HL-60/S4 (cell line): ENCODE data around the gene SND1.

Source experiments
- in situ Hi-C: fragments of 300-500 bp; cut with MboI; formaldehyde crosslinking; loops from 2 replicates; pipeline ENCODE4 v1.14.3; 2022; ENCODE audit warnings: low sequenced_read_pairs

The SND1 gene

DNA sequence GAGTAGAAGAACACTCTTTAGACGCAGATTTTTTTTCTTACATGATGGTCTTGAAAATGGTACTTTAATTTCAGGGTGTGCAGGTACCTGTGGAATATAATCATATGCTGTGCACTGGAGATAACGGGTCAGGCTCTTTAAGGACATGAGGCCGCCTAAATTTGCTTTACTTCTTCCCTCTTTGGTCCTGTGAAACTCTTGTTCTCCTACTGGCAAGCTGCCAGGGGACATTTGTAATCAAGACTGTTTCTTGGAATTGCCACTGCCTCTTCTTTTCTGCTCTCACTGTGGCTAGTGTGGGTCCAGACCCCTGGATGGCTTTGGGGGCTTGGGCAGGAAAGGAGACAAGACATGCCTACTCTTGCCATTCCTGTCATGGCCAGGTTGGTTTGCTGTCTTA is 146.0 kb downstream of the SND1 start:
- in situ Hi-C loops, result no loop called here

DNA sequence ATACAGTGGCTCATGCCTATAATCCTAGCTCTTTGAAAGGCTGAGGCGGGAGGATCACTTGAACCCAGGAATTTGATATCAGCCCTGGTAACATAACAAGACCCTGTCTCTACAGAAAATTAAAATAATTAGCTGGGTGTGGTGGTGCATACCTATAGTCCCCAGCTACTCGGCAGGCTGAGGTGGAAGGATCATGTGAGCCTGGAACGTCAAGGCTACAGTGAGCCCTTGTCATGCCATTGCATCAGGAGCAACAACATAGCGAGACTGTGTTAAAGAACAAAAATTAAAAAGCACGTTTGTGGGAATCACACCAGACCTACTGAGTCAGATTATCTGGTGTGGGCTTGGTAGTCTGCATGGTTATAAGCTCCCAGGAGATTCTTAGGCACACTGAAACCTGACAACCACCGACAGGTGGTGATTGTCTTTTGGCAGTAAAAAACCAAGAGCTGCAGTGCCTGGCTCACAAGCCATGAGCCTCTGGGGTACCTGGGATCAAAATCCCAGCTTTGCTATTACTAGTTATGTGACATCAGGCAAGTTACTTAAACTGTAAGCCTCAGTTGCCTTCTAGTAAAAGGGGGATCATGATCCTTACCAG is 146.9 kb downstream of the SND1 start:
- in situ Hi-C loops, result no loop called here

DNA sequence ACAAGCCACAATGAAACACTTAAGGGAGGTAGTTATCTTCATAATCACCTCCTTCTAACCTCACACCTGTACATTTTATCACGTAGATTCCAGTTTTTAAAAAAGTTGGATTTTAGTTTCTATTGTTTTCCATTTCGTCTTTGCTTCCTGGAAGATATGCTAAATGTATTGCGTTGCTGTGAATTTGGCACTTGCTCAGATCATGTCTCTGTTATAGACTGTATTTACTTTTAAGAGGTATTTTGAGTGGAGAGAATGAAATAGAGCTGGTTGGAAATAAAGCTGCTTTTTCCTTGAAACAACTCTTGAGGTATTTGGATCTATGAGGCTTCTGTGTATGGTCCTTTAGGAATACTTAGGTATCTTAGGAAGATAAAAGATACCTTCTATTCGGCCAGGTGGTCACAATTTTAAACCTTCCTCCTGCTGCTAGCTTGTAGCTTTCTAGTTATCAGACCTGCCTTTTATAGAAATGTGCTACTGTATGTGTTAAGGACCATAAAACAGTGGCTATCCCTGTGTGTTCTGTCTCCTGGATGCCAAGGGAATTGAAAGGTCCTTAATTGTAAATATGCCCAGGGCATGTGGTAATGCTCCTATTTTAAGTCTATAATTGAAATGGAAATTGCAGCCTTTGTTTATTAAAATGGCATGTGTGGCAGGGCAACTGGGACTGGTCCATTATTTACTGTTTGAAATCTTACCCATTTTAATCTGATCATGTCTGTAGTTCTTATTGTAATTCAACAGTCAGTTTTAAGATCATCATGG is 147.7 kb downstream of the SND1 start:
- in situ Hi-C loops, result no loop called here

DNA sequence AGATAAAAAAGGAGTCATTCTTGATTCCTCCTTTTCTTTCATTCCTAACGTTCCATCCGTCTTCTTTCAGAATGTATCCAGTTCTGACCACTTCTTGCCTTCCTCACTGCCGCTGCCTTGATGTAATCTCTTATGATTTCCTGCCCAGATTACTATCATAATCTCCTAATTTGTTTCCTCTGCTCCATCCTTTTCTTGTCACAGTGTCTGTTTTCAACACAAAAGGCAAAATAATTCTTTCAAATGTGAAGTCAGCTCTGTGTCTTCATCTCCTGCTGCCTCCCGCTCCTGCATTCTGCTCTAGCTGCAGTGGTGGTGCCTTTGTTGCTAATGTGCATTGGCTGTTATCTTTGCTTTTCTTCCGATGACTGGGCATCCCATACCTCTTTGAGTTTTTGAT is 150.9 kb downstream of the SND1 start:
- in situ Hi-C loops, result no loop called here

DNA sequence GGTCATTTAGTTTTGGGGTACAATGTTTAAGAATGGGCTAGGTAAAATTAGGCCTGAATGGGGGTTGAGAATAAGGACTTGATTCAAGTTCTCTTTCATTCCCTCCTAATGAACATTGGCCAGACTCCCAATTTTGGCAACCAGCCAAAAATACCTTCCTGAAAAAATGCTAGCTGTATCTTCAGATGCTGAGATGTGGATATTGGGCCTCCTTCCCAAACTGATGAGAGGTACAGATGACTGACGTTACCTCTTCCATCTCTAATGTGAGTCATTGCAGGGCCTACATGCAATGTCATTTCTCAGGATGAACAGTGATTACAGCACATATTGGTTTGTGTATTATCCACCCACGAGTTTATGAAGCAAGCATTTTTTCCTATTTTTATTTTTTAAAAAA is 151.6 kb downstream of the SND1 start:
- in situ Hi-C loops, result no loop called here

DNA sequence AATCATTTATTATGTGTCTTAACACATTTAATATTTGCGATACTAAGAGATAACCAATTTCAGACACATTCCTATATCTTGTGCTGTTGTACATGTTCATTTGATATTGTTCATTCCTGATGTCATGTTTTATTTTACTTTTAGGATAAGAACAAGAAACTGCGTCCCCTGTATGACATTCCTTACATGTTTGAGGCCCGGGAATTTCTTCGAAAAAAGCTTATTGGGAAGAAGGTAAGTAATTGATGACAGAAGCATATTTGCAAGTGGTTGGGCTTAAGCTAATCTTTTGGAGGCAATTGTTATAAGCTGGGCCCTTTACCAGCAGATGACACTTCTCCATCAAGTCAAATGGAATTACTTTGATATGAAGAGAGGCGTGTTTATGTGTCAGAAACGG is 155.3 kb downstream of the SND1 start:
- in situ Hi-C loops, result no loop called here

DNA sequence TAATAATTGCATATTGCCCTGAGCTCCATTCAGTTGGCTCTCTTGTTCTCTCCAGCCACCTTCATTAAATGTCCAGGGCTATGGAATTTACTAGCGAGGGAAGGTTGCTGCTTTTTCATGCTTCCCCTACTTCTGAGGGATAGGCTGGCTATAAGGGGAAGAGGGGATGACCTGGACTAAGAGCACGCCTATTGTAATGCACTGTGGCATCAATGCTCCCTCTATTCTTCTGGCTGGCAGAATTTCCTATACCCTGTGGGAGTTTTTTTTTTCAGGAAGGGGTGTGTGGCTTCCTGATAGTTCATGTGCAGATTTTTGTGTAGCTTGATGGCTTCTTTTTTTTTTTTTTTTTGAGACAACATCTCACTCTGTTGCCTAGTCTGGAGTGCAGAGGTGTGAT is 155.8 kb downstream of the SND1 start:
- in situ Hi-C loops, result no loop called here

DNA sequence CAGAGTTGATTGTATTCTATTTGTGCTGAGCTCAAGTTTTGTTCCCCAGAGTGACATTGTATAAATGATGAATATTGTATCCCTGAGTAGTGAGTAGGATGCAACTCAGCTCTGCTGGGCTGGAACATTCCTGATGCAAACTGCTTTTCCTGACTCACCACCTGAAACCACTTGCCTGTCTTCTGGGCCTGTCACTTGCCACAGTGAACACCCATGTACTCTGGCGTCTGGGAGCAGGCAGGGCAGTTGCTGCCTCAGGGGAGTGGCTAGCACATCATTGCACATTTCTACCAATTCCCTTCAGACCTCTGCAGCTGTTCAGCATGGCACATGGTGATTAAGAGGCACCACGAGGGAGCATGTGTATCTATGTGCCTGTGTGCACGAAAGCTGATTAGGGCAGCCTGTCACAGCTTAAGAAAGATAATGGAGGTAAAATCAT is 157.3 kb downstream of the SND1 start:
- in situ Hi-C loops, result no loop called here

DNA sequence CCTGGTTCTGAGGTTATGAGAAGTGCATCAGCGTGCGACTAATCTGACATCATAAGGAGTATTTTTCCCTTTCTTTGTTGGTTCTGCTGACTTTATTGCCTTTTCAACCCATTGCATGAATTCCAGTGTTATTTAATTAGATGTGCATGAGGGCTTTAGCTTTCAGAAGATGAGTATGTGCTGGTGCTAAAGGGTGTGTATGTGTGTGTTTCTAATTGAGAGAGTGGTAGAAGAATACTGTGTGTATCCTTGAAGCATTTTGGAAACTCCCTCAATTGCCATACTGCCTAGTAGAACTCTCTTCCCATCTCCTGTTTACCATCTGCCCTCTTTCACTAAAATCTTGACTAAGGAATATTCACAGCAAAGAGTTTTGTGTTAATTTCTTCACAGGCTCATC is 158.1 kb downstream of the SND1 start:
- in situ Hi-C loops, result no loop called here

DNA sequence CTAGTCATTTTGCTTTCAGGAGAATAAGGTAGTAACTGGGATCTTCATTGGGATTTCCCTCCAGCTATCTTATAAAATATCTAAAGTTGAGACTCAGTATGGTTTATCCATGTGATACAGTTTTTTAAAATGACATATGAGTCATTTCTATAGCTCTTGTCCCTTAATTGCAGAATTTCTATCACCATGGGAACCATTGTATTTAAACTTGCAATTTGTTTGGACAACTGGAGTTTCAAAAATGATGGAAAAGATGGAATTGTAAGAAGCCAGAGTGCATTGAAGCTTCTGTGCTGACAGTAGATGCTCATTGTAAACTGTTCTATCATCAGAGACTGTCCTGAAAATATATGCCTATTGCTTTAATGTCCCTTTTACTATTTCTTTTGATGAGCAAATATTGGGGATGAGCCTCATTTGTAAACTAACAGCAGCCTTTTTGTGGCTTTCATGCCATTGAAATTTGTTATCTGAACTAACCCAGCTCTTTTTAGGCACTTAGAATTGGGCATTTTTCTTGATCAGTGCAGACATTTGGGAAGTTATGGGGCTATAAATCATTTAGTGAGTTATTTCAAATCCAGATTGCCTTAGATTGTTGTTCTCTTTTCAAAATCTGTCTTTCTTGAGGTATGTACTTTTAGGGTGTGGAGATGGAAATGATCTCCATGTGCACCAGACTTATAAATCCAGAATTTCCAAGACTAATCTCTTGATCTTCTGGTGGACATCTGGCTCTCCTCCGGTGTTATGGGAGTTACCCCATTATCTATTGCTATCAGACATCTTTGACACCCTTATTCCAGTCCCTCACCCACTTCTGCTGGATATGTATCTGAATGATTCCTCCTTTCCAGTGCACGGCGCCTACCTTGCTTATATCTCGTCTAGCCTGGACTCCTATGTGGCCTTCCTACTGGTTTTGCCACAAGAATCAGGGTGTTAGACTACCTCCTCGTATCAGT is 159.0 kb downstream of the SND1 start:
- in situ Hi-C loops, result no loop called here

DNA sequence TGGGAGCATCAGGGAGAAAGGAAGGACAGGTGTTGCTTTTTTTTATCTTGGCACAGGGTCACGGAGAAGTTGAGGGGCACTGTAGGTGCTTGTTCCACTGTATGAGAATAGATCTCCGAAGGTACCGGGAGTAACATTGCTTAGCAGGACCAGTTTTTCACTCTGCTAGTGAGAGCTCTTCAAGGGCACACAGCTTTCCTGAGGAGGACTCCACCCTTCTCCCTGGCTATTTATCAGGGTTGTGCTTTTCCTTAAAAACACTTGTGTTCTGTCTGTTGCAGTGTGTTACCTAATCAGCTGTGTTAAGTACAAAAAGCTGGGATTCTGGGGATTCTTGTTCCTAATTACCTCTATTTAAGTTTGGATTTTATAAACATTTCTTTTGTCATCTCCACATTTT is 160.5 kb downstream of the SND1 start:
- in situ Hi-C loops, result no loop called here

DNA sequence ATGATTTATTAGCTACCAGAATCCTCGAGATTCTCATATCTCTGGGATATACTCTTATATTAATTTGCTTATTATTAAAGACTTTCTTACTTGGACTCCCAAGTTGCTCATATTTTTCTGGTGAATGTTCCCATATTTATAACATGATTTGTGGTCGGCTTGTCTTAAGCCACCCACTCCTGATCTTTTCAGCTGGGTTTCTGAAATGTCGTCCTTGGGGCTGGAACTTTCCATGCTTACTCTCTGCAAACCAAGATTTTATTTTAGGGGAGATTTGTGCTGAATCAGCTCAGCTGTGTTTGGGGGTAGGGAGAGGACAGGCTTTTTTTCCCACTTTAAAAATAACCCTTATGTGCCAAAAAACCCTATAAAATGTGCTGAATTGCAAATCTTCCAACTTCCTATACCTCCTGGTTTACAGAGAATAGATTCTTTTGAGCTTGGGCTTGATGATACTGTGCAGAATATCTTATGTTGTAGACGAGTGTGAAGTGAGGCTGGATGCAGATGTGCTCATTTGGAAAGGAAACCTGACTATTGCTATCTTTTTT is 162.1 kb downstream of the SND1 start:
- in situ Hi-C loops, result no loop called here

DNA sequence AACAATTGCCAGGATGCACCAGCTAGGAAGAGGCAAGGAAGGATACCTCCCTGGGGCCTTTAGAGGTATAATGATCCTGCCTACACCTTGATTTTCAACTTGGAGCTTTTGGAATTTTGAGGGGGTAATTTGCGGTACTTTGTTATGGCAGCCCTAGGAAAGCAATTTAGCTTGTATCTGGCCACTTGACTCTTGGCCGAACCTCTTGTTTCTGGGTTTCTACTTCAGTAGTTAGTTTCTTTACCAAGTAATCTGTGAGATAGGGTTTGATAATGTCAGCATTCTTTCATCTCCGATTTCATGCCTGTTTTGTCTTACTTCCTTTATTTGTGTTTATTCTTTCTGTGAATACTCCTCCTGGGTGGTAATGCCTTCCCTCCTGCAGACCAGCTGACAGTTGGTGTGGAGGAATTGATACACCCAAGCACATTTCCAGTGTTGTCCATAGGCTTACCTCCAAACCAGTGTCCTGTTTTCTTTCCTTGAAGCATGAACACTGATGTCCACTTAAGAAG is 163.7 kb downstream of the SND1 start:
- in situ Hi-C loops, result no loop called here

DNA sequence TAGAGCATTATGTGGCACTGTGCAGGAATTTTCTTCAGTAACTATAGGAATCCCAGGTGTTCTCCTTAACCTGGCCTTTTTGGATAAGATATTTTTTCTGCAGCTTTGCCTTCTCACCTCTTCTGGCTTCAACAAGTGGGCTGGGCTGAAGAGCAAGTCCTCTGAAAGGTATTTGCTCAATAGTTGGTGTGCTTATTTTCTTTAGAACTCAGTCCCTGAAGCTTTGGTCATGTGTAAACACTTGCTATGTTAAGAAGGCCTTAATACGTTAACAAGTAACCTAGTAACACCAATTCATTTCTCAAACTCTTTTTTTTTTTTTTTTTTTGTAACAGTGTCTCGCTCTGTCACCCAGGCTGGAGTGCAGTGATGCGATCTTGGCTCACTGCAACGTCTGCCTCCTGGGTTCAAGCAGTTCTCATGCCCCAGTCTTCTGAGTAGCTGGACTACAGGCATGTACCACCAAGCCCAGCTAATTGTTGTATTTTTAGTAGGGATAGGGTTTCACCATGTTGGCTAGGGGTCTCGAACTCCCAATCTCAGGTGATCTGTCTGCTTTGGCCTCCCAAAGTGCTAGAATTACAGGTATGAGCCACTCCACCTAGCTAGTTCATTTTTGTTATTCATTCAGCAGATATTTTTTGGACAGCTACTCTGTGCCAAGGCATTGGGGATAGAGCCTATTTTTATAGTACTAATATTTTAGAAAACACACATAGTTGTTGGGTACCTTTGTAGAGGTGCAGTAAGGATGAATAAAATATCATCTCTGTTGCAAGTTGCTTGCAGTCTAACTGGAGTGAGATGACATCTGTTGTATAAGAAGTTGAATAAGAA is 164.6 kb downstream of the SND1 start:
- in situ Hi-C loops, result no loop called here

DNA sequence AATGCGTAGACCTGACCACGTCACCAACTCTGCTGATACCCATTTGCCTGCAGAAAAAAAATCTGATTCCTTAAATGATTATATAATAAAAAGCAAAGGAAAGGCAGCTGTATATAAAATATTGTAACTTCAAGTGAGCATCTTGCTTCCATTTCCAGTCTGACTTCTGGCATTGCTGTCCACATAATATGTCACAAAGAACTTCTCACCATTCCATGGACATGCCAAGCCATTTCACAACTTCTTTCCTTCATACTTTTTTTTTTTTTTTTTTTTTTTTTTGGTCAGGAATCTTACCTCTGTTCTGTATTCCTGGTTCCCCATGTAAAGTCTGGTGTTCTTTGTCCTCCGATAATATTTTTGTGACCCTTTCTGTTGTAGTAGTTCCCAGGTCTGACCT is 165.5 kb downstream of the SND1 start:
- in situ Hi-C loops, result no loop called here

DNA sequence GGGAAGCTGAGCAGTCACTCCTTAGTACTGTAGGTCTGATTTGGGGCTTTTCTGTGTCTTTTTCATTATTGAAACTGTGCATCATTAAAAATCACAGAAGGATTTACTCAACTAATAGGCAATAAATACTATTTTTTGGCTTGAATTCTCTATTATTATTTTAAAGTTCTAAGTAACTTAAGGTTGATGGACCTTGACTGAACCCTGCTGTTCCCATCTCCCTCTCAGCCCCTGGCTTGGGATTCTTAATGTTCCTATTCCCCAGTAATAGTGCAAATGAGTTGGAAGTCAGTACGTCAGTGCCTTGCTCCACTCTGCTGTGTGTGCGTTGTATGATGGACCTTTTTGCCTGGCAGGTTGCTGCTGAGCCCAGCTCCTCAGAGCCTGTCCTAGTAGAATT is 166.3 kb downstream of the SND1 start:
- in situ Hi-C loops, result no loop called here

DNA sequence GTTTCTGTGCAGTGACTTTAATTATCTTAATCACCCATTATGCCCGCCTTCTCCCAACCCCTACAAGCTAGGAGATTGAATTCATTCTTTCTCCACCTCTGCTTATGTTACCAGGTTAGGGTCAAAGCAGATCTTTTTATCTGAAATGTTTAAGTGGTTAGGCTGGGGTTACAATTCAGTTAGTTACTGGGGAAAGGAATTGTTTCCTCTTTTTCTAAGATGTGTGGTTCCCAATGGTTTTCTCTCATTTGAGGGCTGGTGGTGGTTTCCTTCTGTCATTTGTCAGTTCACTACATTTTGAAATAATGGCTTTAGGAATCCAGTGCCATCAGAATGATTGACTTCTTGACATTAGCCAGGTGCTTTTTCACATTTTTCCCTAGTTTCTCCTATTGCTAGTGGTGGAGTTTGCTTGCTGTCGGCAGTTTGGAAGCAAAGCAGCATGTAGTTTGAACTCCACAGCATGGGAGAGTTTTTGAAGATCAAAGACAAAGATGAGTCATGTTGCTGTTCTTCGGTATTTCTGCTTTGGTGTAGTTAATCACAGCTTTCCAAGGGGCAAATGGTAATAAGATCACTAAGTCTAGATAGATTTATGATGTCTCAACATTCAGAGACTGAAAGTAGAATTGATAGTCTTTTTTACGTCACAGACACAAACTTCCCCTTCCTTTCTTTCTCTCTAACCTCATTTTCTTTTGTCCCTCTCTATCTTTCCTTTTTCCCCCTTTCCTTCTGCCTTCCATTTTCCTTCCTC is 168.2 kb downstream of the SND1 start:
- in situ Hi-C loops, result no loop called here

DNA sequence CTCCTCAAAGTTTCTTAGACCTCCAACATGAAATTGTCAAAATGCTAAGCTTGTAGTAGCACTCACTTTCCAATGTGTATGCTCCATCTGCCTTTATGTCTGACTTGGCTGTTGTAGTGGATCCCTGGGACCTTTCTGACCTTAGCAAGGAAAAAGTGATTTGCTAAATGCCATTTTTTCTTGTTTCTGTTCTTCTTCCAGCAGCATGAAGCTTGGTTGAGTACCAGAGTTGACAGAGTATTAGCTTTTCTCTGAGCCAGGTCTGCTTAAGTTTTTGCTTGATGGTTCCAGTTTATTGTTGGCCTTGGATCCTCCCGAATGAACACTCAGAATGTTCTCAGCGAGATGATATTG is 168.7 kb downstream of the SND1 start:
- in situ Hi-C loops, result no loop called here

DNA sequence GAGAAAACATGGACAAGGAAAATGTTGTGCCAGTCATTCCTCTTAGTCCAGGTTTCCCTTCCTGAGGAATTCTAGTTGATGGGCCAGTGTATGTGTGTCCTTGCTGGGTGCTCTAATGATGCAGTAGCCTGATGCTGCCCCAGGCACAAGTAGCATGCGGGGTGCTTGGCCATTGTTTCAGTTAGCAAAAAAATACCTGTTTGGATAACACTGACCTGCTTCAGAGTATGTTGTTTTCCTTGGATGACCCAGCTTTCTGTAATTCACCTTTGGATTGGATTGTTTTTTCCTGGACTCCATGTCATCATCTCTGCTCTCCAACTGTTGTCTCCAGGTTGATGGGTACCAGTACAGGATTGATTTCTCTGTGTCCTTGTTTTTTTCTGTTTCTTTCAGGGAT is 169.2 kb downstream of the SND1 start:
- in situ Hi-C loops, result no loop called here
